Fibroblast of villous mesenchyme (primary cell): ENCODE data around the gene BRINP1. TPM values are rescaled to one million over a fixed set of nuclear protein-coding genes. Genes with fewer than 3 reads are reported as not detected.

Experiments used
- DNase-seq: peaks from one replicate; pipeline ENCODE4 v3.0.0-alpha.2; 2010; ENCODE audit warnings: low read depth
- H3K4me3 ChIP-seq: 2 replicates; pipeline ENCODE4 v1.5.1; 2011; ENCODE audit warnings: low read depth, mild to moderate bottlenecking, low read length
- total RNA-seq: library from RNA; depleted of rRNA; stranded (reverse); fragments of >200 nt; gene quantifications from 2 replicates; pipeline ENCODE4 v1.2.3, GENCODE V29; 2012
- TF ChIP-seq, protein P1 (sequence below): IDR thresholded peaks from 2 replicates; pipeline ENCODE4 v1.5.1; 2012; ENCODE audit warnings: low read depth, mild to moderate bottlenecking, low read length; ENCODE audit not compliant: insufficient read depth

BRINP1 gene
- total RNA-seq, 1 donor: under 0.01 TPM

DNA sequence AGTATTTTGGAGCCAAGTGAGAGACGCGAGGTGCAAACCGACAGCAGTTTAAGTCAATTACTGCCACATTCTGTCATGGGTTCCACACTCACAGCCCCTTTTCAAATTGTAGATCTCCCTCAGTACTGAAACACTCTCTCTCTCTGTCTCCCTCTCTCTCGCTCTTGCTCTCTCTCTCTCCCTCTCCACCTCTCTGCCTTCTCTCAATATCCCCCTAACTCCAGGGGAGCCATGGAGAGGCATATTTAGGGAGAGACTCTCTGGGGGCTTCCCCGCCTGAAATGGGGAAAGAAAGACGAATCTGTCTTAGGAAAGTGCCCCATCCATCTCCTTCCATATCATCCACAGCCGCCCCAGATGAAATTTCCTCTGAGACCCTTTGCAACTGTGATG is 1.6 kb downstream of the BRINP1 start:
- H3K4me3 ChIP-seq: no peak overlapping the region
- TF ChIP-seq, protein P1, sequence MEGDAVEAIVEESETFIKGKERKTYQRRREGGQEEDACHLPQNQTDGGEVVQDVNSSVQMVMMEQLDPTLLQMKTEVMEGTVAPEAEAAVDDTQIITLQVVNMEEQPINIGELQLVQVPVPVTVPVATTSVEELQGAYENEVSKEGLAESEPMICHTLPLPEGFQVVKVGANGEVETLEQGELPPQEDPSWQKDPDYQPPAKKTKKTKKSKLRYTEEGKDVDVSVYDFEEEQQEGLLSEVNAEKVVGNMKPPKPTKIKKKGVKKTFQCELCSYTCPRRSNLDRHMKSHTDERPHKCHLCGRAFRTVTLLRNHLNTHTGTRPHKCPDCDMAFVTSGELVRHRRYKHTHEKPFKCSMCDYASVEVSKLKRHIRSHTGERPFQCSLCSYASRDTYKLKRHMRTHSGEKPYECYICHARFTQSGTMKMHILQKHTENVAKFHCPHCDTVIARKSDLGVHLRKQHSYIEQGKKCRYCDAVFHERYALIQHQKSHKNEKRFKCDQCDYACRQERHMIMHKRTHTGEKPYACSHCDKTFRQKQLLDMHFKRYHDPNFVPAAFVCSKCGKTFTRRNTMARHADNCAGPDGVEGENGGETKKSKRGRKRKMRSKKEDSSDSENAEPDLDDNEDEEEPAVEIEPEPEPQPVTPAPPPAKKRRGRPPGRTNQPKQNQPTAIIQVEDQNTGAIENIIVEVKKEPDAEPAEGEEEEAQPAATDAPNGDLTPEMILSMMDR: no peak
- no peak for DNase-seq

DNA sequence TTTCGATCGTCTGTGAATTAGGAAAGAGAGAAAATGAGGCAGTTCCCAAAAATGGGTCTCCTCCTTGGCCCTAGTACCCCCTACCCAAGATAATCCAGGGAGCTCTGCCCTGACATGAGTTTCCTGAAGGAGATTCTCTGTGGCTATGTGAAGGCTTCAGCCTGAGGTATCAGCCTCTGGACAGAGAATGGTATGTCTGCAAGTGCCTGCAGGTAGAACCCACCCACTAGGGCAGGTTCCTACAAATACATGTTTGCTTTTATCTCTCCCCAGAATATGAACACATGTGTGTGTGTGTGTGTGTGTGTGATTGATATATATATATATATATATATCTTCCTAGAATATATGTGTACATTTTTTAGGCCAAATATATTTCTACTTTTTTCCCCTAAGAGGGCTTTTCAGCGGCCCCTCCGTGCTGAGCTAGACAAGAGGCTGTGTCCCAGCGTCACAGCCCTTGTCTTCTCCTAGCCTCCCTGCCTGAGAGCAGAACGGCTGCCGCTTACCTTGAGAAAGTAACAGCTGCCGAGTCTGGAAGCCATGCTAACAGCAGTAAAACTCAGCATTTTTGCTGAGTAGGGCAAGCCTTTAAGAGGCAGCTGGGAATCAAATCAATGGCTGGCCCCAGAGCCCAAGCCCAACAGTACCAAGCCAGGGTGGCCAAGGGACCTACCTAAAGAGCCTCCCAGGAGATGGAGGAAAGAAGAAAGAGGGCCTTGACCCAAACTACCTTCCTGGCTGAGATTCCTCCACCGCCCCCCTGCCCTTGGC is 2.1 kb downstream of the BRINP1 start:
- TF ChIP-seq, protein P1: no peak
- DNase-seq: no peak
- no peak overlapping the region for H3K4me3 ChIP-seq

DNA sequence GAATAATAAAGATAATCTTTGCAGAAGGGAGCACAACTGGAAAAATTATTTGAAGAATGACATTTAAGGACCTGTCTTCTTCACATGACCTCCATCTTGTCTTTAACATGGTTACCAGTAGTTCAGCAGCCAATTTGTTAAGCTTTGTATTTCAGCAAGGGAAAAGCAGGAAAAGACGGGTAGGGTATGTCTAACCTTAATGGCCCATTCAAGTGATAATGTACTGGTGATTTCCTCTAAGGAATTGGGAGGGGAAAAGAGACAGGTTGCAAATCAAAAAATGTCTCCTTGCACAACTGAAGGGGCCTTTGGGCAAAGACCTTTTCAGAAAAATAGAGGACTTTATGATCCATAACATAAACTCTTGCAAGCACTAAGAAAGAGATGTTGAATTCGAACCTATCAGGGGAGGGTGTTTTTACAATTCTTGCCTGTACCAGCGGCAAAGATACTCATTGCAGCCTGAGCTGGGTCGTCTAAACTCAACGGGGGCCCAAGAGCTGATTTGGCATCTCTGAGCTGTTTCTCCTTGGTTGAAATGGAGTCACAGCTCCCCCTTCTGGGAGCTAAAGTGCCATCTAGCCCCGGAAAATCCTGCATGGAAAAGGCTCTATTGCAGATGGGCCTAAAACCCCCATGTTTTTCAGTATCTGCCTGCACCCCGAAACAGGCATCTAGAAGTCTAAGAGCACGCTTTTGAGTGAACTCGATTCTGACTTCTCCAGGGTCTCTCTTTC is 3.8 kb downstream of the BRINP1 start:
- peak; percentile 16 for DNase-seq
- H3K4me3 ChIP-seq: no peak overlapping the region
- TF ChIP-seq, protein P1: peak; percentile 53

DNA sequence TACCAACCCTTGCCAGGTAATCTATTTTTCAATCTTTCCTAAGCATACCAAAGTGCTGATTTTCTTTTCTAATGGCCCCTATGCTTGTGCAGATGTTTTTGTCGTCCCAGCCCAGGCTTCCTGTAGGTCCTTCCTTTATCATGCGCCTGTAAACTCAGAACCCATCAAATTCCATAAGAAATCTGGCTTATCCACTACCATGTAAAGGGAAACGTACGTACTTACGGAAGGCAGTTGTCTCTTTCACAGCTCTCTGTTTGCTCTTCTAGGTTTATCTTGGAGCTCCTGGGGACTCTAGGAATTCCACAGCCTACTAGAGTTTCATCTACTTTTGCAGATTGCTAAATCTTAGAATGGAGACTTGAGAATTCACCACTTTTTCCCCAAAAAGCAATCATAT is 9.0 kb downstream of the BRINP1 start:
- no peak overlapping the region for H3K4me3 ChIP-seq
- DNase-seq: no peak
- TF ChIP-seq, protein P1: no peak

DNA sequence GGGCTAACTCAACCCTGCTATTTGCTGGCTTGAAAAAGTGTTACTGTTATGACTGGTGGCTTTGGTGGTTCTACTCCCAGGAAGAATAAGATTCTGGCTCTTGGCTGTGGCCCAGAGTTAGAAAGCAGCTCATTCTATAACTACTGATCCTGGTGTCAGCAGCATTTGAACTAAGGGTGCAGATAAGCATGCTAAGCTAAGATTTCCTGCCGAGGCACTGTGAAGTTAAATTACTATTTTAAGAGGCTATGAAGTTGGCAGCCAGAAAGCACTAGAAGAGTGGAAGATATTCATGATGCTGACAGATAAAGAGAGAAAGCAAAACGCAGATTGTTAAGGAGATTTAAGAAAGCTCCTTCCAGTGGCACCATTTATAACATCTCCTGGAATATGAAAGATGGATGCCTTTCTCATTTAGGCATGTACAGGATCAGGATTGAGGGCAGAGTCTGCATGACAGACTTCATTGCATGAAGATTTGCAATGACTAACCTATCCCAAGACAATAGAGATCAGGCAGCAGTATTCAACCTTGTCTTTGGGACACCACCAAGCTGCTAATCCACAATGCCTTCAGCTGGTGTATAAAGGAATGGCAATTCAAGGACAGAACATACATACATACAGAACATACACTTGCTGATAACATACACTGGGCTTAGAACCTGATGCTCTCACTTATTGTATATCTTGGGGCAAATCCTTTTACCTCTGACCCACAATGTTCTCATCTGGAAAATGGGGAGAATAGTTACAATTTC is 11.7 kb downstream of the BRINP1 start:
- TF ChIP-seq, protein P1: no peak

DNA sequence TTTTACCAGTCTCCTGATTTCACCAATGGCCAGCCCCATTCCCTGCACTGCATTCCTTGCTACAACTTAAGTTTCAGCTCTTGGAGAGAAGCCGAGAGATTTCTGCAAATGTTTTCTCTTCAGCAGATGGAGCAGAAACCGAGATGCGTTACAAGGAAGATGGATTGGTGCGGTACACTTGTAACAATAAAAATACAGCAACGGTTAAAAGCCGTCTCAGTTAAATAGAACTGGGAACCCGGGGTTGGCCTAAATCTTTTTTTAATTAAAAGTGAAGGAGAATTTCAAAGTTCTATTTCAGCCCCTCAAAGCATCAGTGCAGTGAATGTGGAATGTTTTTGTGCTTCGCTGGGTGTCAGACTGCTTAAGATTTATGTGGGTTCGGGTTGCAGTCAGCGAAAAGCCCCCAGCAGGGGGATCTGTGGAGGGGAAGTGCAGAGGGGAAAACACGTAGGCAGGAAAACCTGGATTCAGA is 19.8 kb downstream of the BRINP1 start:
- TF ChIP-seq, protein P1: no peak
- no peak overlapping the region for H3K4me3 ChIP-seq
- no peak for DNase-seq

More for the DNA sequence above, 11.7 kb downstream of the BRINP1 start:
- DNase-seq: no peak
- no peak overlapping the region for H3K4me3 ChIP-seq
